RWPE1 (cell line): Measurements from ENCODE around the gene PCSK2.
A peak's percentile ranks its signal among the peaks of the same experiment; 100 is the strongest.

ENCODE experiments used
- CTCF ChIA-PET: fragments of 350-600 bp; sonication (Branson Sonifier 250); formaldehyde crosslinking; extraction: SDS; loops from one replicate; lab custom pipeline; 2021; lab: Yijun Ruan, JAX
- POLR2A ChIA-PET: fragments of 400-600 bp; formaldehyde crosslinking; extraction: SDS; loops from one replicate; lab custom pipeline; 2020; ENCODE audit warnings: antibody characterized with exemption; ENCODE audit not compliant: low non-redundant PET; lab: Yijun Ruan, JAX
- DNase-seq: peaks from one replicate; pipeline ENCODE4 v3.0.0; 2012; ENCODE audit warnings: low spot score
- H3K27ac ChIP-seq: fragments of 450-650 bp; 2 replicates; pipeline ENCODE4 v1.5.1; 2017
- TF ChIP-seq, protein P1 (sequence below): fragments of 450-650 bp; conservative IDR thresholded peaks from 2 replicates; pipeline ENCODE4 v1.5.1; 2017; ENCODE audit warnings: low read depth, mild to moderate bottlenecking

Gene PCSK2

GRCh38 chr20:17287503-17287902 lies 60.7 kb downstream of the PCSK2 start:
- POLR2A ChIA-PET, result no interaction called here
- CTCF ChIA-PET, result interaction anchor here (0.8 kb wide), 1 partner anchor 159 kb away, joined by 3 read pairs; no protein-coding TSS in a partner anchor
- no peak overlapping the region for H3K27ac ChIP-seq
- no peak for DNase-seq
- TF ChIP-seq, protein P1, sequence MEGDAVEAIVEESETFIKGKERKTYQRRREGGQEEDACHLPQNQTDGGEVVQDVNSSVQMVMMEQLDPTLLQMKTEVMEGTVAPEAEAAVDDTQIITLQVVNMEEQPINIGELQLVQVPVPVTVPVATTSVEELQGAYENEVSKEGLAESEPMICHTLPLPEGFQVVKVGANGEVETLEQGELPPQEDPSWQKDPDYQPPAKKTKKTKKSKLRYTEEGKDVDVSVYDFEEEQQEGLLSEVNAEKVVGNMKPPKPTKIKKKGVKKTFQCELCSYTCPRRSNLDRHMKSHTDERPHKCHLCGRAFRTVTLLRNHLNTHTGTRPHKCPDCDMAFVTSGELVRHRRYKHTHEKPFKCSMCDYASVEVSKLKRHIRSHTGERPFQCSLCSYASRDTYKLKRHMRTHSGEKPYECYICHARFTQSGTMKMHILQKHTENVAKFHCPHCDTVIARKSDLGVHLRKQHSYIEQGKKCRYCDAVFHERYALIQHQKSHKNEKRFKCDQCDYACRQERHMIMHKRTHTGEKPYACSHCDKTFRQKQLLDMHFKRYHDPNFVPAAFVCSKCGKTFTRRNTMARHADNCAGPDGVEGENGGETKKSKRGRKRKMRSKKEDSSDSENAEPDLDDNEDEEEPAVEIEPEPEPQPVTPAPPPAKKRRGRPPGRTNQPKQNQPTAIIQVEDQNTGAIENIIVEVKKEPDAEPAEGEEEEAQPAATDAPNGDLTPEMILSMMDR, result peak; percentile 17; the same call in 1 of the 2 replicates

- H3K27ac ChIP-seq, result no peak overlapping the region
- TF ChIP-seq, protein P1, result no peak
- CTCF ChIA-PET, result no interaction called here
- DNase-seq, result no peak
- POLR2A ChIA-PET, result no interaction called here
Measured at GRCh38 chr20:17287998-17288397, 61.2 kb downstream of the PCSK2 start.

DNA sequence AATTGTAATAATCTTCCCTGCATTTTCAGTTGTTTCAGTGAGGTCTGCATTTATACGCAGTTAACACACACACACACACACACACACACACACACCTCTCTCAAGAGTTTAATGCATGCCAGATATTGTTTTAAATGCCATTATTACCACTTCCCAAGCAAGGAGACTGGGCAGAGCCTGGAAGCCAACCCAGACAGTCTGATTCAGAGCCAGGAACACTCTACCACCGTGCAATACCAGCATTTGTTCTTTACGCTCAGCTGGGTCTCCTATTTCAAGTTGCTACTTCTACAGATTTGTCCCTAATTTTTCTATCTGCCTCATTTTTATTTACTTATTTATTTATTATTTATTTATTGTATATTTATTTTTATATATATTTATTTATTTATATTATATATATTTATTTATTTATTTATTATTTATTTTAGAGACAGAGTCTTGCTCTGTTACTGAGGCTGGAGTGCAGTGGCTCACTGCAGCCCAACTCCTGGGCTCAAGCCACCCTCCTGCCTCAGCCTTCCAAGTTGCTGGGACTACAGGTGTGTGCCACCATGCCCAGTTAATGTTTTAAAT lies 68.4 kb downstream of the PCSK2 start:
- TF ChIP-seq, protein P1, result no peak
- H3K27ac ChIP-seq, result no peak overlapping the region
- POLR2A ChIA-PET, result no interaction called here
- no peak for DNase-seq
- CTCF ChIA-PET, result no interaction called here

DNA sequence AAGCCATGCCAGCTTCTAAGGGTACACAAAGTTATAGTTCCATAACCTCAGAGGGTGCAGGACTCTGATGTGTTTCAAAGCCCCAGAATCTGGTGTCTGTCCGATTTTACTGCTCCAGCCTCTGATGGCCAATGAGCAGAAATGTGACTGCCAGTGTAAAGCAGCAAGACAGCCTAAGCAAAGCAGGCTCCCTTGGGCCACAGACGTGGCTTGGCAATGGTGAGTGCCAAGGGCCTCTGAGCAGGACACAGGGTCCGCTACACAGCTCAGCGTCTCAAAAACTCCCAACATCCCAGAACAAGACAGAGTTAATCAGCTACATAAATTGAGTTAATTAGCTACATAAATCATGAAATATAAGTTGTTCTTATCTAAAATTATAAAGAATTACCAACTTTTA lies 69.2 kb downstream of the PCSK2 start:
- TF ChIP-seq, protein P1, result no peak
- no peak overlapping the region for H3K27ac ChIP-seq
- CTCF ChIA-PET, result interaction anchor here (0.8 kb wide), 1 partner anchor 1412 kb away, joined by 4 read pairs; no protein-coding TSS in a partner anchor
- DNase-seq, result no peak
- POLR2A ChIA-PET, result no interaction called here

DNA sequence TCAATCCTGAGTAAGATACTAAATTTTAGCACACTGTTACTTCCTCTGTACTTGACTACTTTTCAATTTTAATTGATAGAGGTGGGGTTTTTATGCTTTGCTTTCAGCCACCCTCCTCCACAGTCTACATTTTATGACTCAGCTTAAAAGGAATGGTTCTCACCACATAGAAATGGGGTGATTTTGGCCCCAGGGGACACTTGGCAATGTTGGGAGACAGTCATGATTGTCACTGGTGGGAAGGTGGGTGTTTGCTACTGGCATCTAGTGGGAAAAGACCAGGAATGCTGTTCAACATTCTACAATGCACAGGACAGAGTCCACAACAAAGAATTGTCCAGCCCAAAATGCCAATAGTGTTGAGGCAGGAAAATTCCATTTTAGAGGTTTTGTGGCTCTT lies 71.3 kb downstream of the PCSK2 start:
- no peak for DNase-seq
- ChIA-PET CTCF (no interaction called here), POLR2A (no interaction called here)
- TF ChIP-seq, protein P1, result no peak
- H3K27ac ChIP-seq, result no peak overlapping the region

GRCh38 chr20:17298751-17299150 lies 71.9 kb downstream of the PCSK2 start:
- no peak overlapping the region for H3K27ac ChIP-seq
- CTCF ChIA-PET, result no interaction called here
- POLR2A ChIA-PET, result no interaction called here
- no peak for DNase-seq
- TF ChIP-seq, protein P1, result no peak
